ENCODE measurements around the gene TMEM9.

DNA sequence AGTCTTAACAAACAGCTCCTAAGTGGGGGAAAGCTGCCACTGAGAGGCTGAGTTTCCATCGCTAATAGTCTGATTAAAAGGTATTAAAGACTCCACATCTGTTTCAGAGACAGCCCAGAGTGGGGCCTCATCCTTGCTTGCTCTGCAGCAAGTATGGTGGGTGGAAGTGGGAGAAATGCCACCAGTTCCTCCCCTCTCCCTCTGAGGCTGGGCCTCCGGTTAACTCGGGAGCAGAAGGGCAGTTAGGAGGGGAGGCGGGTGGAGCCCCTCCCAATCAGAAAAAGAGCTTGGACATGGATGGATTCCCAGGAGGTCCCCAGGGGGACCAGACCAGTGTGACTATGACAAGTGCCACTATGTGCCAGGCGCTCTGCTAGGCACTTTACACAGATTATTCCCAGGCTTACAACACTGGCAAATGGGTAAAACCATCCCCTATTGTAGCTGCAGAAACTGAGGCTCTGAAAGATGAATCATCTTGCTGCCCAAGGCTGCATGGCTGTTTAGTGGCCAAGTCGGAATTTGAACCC is 15.9 kb downstream of the TMEM9 start:
- no peak for TF ChIP-seq POLR2AphosphoS5 (IDR thresholded peaks at IDR 0.05; ENCODE audit: borderline replicate concordance, low read depth, low read length)
- TF ChIP-seq EZH2 (IDR thresholded peaks at IDR 0.05): no peak
- TF ChIP-seq FOXP2 (optimal IDR thresholded peaks at IDR 0.05; ENCODE audit: control extremely low read depth, extremely low read length, insufficient read depth): no peak

All from SK-N-MC (cell line).